Neural cell (in vitro differentiated cells): Measurements from ENCODE around the gene WDR74. TPM values are rescaled to one million over a fixed set of nuclear protein-coding genes. Genes with fewer than 3 reads are reported as not detected.

ENCODE experiments used
- H2AFZ ChIP-seq: fragments of 200-600, 300-800 bp; sonication (generic), shearing (Covaris generic); 2 replicates; pipeline ENCODE4 v1.6.0; 2014; ENCODE audit warnings: low read depth, mild to moderate bottlenecking, antibody characterized with exemption, low read length, moderate library complexity
- H3F3A ChIP-seq: fragments of 200-600 bp; shearing (Covaris generic); 2 replicates; pipeline ENCODE4 v1.6.1; 2016; ENCODE audit warnings: mild to moderate bottlenecking, moderate library complexity, mixed read lengths, antibody characterized with exemption, low read length; ENCODE audit not compliant: insufficient read depth, poor library complexity, severe bottlenecking
- H3K27ac ChIP-seq: fragments of 200-600, 300-800 bp; sonication (generic), shearing (Covaris generic); 2 replicates; pipeline ENCODE4 v1.5.1; 2014; ENCODE audit warnings: mild to moderate bottlenecking, low read length, moderate library complexity
- H3K27me3 ChIP-seq: fragments of 300-800, 200-600 bp; sonication (generic), shearing (Covaris generic); 2 replicates; pipeline ENCODE4 v1.6.0; 2014; ENCODE audit warnings: mild to moderate bottlenecking, low read depth, low read length, moderate library complexity; ENCODE audit not compliant: insufficient read depth
- H3K36me3 ChIP-seq: fragments of 300-800, 200-600 bp; sonication (generic), shearing (Covaris generic); 2 replicates; pipeline ENCODE4 v1.5.1; 2014; ENCODE audit warnings: mild to moderate bottlenecking, antibody characterized with exemption, low read length, moderate library complexity; ENCODE audit not compliant: insufficient read depth
- H3K4me2 ChIP-seq: fragments of 300-800, 200-600 bp; sonication (generic), shearing (Covaris generic); 2 replicates; pipeline ENCODE4 v1.6.0; 2014; ENCODE audit warnings: mild to moderate bottlenecking, low read length
- H3K4me3 ChIP-seq: fragments of 300-800, 200-600 bp; sonication (generic), shearing (Covaris generic); 2 replicates; pipeline ENCODE4 v1.5.1; 2014; ENCODE audit warnings: mild to moderate bottlenecking, low read length, moderate library complexity
- H3K79me2 ChIP-seq: fragments of 200-600 bp; shearing (Covaris generic); replicated peaks from 2 replicates; pipeline ENCODE4 v1.6.0; 2014; ENCODE audit warnings: mild to moderate bottlenecking, low read length, moderate library complexity; ENCODE audit not compliant: insufficient read depth
- H3K9ac ChIP-seq: fragments of 300-800, 200-600 bp; sonication (generic), shearing (Covaris generic); 2 replicates; pipeline ENCODE4 v1.6.1; 2016; ENCODE audit warnings: mild to moderate bottlenecking, low read length, mixed read lengths
- H3K9me2 ChIP-seq: fragments of 200-600 bp; shearing (Covaris generic); 2 replicates; pipeline ENCODE4 v1.6.1; 2016; ENCODE audit warnings: mild to moderate bottlenecking, low read length, mixed read lengths; ENCODE audit not compliant: insufficient read depth
- H3K9me3 ChIP-seq: fragments of 200-600, 300-800 bp; sonication (generic), shearing (Covaris generic); 2 replicates; pipeline ENCODE4 v1.6.1; 2016; ENCODE audit warnings: mild to moderate bottlenecking, mixed run types, low read length, moderate library complexity, mixed read lengths
- H4K20me1 ChIP-seq: fragments of 200-600 bp; shearing (Covaris generic); 2 replicates; pipeline ENCODE4 v1.6.1; 2016; ENCODE audit warnings: mild to moderate bottlenecking, mixed run types; ENCODE audit not compliant: insufficient read depth
- EP300 ChIP-seq: fragments of 450-650 bp; conservative IDR thresholded peaks from 2 replicates; pipeline ENCODE4 v1.6.1; 2014; ENCODE audit warnings: antibody characterized with exemption, mild to moderate bottlenecking, moderate library complexity; ENCODE audit not compliant: poor library complexity, severe bottlenecking
- EZH2 ChIP-seq: fragments of 200-600, 300-800 bp; shearing (Covaris generic), sonication (generic); IDR thresholded peaks from 2 replicates; pipeline ENCODE4 v1.6.1; 2014; ENCODE audit warnings: antibody characterized with exemption, low read length, borderline replicate concordance, mild to moderate bottlenecking; ENCODE audit not compliant: insufficient read depth, poor library complexity, severe bottlenecking
- MXI1 ChIP-seq: fragments of 450-650 bp; conservative IDR thresholded peaks from 2 replicates; pipeline ENCODE4 v1.6.1; 2014; ENCODE audit warnings: antibody characterized with exemption, mild to moderate bottlenecking; ENCODE audit not compliant: poor library complexity, severe bottlenecking
- POLR2AphosphoS5 ChIP-seq: IDR thresholded peaks from 2 replicates; pipeline ENCODE4 v1.6.1; 2012
- RAD21 ChIP-seq: fragments of 450-650 bp; conservative IDR thresholded peaks from 2 replicates; pipeline ENCODE4 v1.6.1; 2014; ENCODE audit warnings: antibody characterized with exemption, mild to moderate bottlenecking, moderate library complexity
- REST ChIP-seq: IDR thresholded peaks from 2 replicates; pipeline ENCODE4 v1.6.1; 2012; ENCODE audit warnings: borderline replicate concordance
- SMC3 ChIP-seq: fragments of 450-650 bp; conservative IDR thresholded peaks from 2 replicates; pipeline ENCODE4 v1.6.1; 2014; ENCODE audit warnings: antibody characterized with exemption, mild to moderate bottlenecking, moderate library complexity; ENCODE audit not compliant: poor library complexity
- TAF1 ChIP-seq: IDR thresholded peaks from 2 replicates; pipeline ENCODE4 v1.6.1; 2012; ENCODE audit warnings: low read depth
- polyA plus RNA-seq: library from polyadenylated mRNA; depleted of rRNA; stranded (reverse); fragments of >200 nt; gene quantifications from 2 replicates; pipeline ENCODE4 v1.2.3, GENCODE V29; 2014
- TF ChIP-seq, protein P1 (sequence below): fragments of 450-650 bp; IDR thresholded peaks from 2 replicates; pipeline ENCODE4 v1.5.1; 2014; ENCODE audit warnings: antibody characterized with exemption, mild to moderate bottlenecking, moderate library complexity; ENCODE audit not compliant: poor library complexity, severe bottlenecking

WDR74 gene
- polyA plus RNA-seq, 1 donor from 2014 or later: 50.4 TPM

DNA sequence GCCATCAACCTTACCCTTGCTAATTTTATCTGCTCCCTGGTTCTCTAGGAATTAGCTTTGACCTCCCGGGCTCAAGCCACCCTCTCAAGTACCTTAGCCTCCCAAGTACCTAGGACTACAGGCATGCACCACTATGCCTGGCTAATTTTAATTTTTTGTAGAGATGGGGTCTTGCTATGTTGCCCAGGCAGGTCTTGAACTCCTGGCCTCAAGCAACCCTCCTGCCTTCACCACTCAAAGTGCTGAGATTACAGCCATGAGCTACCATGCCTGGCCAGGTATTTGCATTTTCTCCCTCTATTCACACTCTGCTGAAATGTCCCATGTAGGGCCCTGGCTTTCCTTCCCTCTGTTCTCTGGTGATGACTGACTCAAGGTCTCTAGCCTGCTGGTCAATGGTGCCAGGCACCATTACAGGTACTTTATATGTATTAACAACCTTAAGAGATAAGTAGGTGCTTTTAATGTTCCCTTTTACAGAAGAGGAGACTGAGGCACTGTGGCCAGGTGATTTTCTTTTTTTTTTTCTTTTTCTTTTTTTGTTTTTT lies 8.5 kb upstream of the WDR74 start:
- Histone ChIP-seq H3K9ac (no peak overlapping the region), H3K36me3 (peaks cover 3% of the 10 kb centered on the region), H2AFZ (no peak overlapping the region), H3K27me3 (no peaks in the 10 kb centered on the region), H4K20me1 (no peaks in the 10 kb centered on the region), H3K9me2 (no peaks in the 10 kb centered on the region), H3K27ac (no peak overlapping the region), H3F3A (peaks cover 2% of the 10 kb centered on the region), H3K4me2 (no peak overlapping the region), H3K4me3 (no peak overlapping the region), H3K9me3 (no peaks in the 10 kb centered on the region), H3K79me2 (peaks cover 3% of the 10 kb centered on the region)
- TF ChIP-seq EZH2 (no peak), REST (no peak), MXI1 (no peak), EP300 (no peak), SMC3 (no peak)

GRCh38 chr11:62846177-62846576 lies 6.8 kb upstream of the WDR74 start:
- Histone ChIP-seq H4K20me1 (no peaks in the 10 kb centered on the region), H3K4me2 (no peak overlapping the region), H3K36me3 (no peaks in the 10 kb centered on the region), H2AFZ (no peak overlapping the region), H3K27me3 (no peaks in the 10 kb centered on the region), H3K9me2 (no peaks in the 10 kb centered on the region), H3K4me3 (no peak overlapping the region), H3K9me3 (no peaks in the 10 kb centered on the region), H3K79me2 (no peaks in the 10 kb centered on the region), H3K27ac (no peak overlapping the region), H3K9ac (no peak overlapping the region), H3F3A (peaks cover 6% of the 10 kb centered on the region)
- TF ChIP-seq EP300 (no peak), RAD21 (no peak), MXI1 (no peak), REST (no peak), TAF1 (no peak), POLR2AphosphoS5 (no peak), SMC3 (no peak), EZH2 (no peak)
- TF ChIP-seq, protein P1, sequence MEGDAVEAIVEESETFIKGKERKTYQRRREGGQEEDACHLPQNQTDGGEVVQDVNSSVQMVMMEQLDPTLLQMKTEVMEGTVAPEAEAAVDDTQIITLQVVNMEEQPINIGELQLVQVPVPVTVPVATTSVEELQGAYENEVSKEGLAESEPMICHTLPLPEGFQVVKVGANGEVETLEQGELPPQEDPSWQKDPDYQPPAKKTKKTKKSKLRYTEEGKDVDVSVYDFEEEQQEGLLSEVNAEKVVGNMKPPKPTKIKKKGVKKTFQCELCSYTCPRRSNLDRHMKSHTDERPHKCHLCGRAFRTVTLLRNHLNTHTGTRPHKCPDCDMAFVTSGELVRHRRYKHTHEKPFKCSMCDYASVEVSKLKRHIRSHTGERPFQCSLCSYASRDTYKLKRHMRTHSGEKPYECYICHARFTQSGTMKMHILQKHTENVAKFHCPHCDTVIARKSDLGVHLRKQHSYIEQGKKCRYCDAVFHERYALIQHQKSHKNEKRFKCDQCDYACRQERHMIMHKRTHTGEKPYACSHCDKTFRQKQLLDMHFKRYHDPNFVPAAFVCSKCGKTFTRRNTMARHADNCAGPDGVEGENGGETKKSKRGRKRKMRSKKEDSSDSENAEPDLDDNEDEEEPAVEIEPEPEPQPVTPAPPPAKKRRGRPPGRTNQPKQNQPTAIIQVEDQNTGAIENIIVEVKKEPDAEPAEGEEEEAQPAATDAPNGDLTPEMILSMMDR: no peak
